NCI-H748 treated with DMSO at 0.1 percent for 48 hours (cell line): ENCODE results near the gene NARS2.
"Not testable (repeated sequence)": the region's sequence is repeated elsewhere in the genome, so short reads cannot be mapped to it uniquely, and the experiment has no call there.

Experiments used
- DNase-seq: peaks from one replicate; lab custom pipeline; 2025; lab: John Stamatoyannopoulos, UW

Gene NARS2, protein sequence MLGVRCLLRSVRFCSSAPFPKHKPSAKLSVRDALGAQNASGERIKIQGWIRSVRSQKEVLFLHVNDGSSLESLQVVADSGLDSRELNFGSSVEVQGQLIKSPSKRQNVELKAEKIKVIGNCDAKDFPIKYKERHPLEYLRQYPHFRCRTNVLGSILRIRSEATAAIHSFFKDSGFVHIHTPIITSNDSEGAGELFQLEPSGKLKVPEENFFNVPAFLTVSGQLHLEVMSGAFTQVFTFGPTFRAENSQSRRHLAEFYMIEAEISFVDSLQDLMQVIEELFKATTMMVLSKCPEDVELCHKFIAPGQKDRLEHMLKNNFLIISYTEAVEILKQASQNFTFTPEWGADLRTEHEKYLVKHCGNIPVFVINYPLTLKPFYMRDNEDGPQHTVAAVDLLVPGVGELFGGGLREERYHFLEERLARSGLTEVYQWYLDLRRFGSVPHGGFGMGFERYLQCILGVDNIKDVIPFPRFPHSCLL

DNA sequence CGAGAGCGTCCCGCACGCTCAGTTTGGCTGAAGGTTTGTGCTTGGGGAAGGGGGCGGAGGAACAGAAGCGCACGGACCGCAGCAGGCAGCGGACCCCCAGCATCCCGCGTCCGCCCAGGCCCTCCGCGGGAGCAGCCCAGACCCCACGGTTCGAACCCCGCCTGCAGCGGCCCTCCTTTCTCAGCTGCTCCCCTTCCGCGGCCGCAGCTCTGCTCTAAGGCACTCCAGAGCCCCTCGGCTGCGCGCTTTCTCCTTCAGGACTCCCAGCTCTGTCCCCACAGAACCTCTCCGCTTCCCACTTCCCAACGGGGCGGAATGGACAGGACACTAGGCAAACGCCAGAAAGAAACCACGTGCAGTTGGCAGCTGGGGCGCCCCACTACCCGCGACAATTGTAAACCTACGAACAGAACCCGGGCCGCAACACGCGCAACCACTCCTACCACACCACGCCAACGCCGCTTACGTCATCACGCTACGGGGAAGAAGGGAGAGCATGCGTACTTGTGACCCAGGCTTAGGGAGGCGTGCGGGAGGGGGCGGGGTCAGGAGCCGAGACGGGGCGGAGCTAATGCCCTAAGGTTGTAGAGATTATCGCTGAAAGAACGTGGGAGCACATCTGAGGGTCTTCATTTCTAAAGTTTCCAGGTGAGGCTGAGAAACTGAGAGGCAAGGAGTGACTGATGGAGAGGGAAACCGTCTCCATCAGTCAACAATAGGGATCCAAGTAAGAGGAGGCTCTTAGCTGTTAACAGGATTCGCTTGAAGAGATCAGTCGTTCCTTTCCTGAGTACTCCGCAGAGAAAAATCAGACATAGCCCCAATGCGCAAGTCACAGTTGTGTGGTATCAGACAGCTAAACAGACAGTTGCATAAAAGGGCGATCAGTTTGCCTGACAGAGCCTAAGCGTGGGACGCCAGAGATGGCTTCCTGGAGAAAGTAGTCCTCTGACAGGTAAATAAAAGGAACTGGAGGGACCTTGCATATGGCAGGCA lies at the start of gene NARS2:
TSS of gene NARS2 (minus strand) at position 479 of the 996 bp plus-strand sequence. CDS start at position 103, 376 bp downstream.
- peak; percentile 91 for DNase-seq

DNA sequence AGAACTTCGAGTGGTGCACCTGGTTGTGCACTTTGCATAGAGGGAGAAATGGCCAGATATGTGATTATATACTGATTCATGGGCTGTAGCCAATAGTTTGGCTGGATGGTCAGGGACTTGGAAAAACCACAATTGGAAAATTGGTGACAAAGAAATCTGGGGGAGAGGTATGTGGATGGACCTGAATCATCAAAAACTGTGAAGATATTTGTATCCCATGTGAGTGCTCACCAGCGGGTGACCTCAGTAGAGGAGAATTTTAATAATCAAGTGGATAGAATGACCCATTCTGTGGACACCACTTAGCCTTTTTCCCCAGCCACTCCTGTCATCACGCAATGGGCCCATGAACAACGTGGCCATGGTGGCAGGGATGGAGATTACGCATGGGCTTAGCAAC lies 48.0 kb upstream of the NARS2 start:
- DNase-seq = no peak

DNA sequence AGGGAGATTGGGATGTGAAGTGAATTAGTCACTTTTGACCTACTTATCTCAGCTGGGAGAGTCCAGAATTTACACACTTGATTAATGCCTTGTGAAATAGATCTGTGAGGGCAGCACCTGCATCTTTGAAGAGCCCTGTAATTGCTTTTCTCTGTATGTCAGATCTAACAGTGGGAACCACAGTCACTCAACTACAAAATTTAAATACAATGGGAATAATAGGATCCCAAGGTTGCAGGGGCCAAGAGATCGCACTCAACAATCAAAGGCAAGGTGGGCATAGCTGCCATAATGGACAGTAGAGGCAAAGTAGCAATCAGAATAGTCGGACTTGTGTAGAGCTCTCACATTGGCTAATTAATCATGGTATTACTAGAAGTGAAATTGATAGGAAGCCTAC lies 45.5 kb upstream of the NARS2 start:
- no peak for DNase-seq

DNA sequence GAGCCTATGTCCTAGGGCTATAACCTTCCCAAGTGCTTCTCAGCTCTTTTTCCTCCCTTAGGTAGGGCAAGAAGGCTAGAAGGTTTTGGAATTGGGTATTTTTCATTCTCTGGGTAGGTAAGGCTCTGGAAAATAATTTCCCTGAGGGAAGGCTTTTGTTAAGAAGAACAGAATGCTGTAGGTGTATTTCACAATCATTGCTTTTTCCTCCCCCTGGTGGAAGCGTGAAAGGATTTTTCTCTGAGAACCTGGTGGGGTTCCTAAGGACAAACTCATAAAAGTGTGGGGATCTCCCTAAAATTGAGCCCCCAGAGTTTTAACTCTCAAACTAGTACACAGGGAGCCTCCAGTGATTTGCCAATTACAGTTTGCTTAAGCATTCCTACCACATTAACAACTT lies 41.1 kb upstream of the NARS2 start:
- no peak for DNase-seq

DNA sequence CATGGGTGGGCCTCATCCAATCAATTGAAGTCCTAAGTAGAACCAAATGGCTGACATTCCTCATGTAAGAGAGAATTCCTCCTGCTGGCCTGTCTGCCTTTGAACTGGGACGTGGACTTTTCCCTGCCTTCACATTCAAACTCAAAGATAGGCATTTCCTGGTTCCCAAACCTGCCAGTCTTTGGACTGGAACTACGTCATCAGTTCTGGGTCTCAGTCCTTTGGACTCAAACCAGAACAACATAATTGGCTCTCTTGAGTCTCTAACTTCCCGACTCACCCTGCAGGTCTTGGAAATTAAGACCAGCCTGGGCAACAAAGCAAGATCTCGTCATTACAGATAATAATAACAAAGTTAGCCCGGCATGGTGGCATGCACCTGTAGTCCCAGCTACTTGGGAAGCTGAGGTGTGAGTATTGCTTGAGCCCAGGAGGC lies 38.7 kb upstream of the NARS2 start:
- DNase-seq = no peak

DNA sequence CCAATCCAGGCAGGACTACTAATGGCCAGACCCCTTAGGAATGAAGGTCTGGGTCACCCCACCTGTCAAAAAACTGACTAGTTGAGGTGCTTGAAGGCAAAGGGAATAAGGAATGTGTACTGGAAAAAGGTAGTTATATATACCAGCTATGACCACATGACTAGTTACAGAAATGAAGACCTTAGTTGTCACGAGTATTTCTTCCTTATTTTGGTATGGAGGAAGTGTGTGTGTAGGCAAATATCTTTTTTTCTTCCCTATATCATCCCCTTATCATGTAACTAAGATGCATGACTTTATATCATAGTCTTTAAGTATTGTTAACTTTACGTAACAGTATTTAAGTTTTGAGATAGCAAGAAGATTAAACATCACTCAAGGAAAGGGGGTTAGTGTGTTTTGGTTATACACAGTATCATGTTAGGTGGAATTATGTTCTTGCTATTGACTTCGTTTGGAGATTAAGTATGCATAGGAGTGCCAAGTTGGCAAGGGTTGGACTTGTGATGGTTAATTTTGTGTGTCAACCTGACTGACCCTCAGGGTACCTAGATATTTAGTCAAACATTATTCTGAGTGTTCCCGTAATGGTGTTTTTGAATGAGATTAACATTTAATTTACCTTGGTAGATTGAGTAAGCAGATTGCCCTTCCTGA lies 38.2 kb upstream of the NARS2 start:
- no peak for DNase-seq

DNA sequence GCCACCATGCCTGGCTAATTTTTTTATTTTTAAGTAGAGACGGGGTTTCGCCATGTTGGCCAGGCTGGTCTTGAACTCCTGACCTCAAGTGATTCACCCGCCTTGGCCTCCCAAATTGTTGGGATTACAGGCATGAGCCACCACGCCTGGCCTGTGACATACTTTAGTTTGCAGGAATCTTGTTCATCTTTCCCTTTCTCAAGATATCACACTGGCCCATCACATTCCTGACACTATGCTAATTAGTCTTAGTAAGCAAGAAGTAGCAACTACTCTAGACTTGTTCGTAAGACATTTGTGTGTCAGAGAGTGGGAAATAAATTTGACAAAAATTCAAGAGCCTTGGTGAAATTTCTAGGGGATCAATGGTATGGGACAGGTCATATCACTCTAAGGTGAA lies 34.7 kb upstream of the NARS2 start:
- DNase-seq = not testable (repeated sequence)

DNA sequence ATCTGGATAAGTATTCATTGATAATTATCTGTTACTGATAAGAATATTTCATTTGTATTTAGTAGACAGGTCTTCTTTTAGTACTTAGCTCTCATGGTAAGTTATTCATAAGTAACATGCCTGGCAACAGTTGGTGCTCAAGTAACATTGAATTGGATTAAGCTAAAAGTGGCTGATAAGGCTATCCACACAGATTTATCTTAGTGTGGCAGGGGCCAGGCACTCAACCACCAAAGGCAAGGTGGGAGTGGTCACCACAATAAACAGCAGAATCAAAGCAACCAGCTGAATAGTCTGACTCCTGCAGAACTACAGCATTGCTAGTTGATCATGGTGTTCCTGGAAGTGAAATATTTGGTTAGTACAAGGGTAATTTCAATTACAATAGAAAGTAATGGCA lies 33.0 kb upstream of the NARS2 start:
- no peak for DNase-seq

DNA sequence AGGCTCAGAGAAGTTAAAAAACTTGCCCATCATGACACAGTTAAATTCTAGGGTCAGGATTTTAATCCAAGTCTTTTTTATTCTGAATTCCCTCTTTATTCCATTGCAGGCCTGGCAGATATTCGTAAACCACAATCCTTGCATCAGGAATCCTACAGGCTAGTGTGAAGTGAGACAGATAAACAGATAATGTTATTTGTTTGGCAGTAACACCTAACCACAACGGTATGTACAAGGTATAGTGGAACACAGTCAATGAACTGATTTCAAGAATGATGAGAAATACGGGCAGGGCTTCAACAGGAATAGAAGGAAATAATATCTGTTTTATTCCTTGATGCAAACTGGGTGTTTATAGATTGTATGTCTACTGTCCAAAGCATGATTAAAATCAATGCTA lies 32.0 kb upstream of the NARS2 start:
- DNase-seq = no peak

DNA sequence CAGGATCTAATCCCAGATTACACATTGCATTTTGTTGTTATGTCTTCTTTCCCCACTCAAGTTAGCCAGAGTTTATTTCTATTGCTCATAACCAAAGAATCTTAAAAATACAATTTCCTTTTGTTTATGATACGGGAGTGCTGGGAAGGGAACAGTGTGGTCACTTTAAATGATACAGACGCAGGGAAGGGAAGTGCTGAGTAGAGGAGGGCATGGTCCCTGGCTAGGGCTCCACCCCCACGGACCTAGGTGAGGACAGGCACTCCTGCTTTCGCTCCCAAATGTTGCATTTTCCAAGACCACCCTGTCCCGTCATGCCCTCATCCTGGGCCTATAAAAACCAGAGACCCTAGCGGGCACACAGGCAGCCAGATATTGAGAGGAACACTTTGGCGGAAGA lies 30.6 kb upstream of the NARS2 start:
- DNase-seq = no peak

DNA sequence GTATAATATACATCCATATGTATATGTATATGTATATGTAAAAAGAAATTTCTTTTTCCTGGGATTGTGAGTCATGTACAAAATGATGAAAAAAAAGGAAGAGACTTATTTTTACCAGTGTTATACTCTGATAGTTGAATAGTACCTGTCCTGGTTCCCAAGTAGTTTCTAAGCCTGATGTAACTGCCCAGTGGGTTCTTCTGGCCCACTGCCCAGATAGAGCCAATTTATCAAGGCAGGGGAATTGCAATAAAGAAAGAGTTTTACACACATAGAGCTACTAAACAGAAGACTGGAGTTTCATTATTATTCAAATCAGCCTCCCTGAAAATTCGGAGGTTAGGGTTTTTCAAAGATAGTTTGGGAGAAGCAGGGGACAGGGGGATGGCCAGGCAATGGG lies 29.1 kb upstream of the NARS2 start:
- DNase-seq = no peak

DNA sequence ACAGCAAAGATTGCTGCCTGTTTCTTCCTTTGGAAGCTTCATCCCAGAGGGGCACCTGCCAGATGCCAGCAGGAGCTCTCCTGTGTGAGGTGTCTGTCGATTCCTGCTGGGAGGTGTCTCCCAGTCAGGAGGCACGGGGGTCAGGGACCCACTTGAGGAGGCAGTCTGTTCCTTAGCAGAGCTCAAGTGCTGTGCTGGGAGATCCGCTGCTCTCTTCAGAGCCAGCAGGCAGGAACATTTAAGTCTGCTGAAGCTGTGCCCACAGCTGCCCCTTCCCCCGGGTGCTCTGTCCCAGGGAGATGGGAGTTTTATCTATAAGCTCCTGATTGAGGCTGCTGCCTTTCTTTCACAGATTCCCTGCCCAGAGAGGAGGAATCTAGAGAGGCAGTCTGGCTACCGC lies 28.1 kb upstream of the NARS2 start:
- DNase-seq = not testable (repeated sequence)

DNA sequence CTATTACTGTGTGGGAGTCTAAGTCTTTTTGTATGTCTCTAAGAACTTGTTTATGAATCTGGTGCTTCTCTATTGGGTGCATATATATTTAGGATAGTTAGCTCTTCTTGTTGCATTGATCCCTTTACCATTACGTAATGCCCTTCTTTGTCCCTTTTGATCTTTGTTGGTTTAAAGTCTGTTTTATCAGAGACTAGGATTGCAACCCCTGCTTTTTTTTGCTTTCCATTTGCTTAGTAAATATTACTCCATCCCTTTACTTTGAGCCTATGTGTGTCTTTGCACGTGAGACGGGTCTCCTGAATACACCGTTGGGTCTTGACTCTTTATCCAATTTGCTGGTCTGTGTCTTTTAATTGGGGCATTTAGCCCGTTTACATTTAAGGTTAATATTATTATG lies 26.4 kb upstream of the NARS2 start:
- DNase-seq = not testable (repeated sequence)

DNA sequence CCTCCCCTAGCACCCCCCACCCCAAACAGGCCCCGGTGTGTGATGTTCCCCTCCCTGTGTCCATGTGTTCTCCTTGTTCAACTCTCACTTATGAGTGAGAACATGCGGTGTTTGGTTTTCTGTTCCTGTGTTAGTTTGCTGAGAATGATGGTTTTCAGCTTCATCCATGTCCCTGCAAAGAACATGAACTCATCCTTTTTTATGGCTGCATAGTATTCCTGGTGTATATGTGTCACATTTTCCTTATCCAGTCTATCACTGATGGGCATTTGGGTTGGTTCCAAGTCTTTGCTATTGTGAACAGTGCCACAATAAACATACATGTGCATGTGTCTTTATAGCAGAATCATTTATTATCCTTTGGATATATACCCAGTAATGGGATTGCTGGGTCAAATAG lies 22.9 kb upstream of the NARS2 start:
- not testable (repeated sequence) for DNase-seq

DNA sequence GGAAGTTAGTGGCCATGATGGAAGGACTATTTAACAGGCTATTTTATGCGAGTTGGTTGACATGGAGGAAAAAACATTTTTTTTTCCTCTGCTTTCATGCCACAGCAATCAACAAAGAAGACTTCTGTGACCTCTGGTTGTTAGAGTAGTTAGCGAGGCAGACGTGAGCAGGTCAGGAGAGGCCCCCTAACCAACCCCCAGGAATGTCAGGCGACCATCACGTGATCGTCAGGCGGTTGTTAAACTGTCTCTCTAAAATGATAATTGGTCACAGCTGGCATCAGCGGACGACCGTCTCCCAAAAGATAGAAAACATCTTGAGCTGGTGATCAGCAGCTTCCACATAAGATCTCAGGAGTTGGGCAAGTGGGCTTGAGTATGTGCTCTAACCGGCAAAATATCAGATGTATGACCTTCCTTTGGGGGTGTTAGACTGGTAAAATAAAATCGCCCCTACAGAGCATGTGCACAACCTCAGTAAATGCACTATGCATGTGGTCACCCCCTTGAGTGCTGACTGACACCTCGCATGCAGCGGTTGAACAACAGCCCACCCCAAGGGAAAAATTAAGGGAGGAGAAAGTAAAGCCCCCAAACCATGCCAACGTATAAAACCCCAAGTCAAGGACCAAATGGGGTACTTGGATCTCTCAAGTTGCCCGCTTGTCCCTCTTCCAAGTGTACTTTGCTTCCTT lies 20.9 kb upstream of the NARS2 start:
- DNase-seq = no peak

DNA sequence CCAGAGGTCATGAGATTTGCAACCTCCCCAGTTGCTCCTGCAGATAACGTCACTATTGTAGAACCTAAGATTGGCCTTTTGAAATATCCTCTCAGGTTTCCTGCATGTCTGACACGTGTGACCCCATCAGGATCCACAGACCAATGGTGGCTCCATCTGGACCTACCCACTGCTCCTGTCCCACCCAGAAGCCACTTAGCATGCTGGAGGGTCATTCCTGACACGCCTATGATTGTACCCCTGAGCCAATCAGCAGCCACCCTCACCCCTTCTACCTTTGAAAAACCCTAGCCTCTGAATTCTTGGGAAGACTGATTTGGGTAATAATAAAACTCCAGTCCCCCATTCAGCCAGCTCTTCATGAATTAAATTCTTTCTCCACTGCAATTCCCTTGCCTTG lies 20.1 kb upstream of the NARS2 start:
- DNase-seq = no peak

DNA sequence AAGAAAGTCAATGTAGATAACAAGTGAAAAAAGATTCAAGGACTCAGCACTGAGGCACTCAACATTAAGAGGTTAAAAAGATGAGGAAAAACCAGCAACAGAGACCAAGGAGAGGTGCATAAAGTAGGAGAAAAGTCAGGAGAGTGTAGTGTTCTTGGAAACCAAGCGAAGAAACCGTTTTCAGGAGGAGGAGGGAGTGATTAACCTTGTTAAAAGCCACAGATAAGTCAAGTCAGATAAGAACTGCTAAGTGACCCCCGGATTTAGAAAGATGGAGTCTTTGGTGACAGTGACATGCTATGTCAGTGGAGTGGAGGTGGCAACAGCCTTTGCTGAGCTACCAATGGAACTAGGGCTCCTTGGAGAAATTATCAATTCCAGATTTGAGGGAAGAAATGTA lies 13.9 kb upstream of the NARS2 start:
- no peak for DNase-seq

DNA sequence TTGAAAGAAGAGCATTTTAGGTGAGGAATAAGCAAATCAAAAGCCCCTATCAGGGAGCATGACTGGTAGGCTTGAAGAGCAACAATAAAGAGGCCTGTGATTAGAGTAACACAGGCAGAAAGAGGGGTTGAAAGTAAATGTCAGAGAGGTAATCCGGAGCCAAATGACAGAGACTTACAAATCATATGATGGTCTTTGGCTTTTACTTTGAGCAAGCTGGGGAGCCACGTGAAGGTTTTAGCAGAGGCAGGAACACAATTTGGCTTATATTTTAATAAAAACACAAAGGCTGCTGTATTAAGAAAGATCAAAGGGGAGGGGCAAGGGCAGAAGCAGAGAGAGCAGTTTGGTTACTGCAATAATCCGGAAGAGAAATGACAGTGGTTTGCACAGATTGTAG lies 12.8 kb upstream of the NARS2 start:
- DNase-seq = no peak

DNA sequence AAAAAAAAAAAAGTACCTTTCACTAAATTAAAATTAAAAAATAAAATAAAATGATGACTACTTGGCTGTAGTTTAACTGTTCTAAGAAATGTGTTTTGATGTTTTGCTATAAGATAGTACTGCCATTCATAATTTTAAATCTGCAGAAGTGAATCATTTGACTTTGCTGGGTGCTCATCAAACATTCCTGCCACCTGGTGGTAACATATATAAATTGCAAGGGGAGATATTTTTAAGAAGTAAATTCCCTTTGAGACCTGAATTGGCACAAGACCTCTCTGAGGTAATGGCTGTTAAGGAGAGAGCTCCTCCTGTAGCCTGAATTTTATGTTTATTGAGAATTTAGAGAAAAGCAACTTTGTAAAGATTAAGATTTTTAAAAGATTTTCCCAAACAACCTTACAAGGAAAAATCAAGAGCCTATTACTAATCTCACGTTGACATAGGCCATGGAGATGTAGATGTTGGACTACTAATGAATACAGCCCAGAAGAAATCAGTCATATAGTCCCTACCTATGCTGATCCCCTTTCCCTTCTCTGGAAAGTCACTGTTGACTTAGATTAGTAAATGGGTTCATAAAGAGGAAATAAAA lies 11.9 kb upstream of the NARS2 start:
- no peak for DNase-seq

DNA sequence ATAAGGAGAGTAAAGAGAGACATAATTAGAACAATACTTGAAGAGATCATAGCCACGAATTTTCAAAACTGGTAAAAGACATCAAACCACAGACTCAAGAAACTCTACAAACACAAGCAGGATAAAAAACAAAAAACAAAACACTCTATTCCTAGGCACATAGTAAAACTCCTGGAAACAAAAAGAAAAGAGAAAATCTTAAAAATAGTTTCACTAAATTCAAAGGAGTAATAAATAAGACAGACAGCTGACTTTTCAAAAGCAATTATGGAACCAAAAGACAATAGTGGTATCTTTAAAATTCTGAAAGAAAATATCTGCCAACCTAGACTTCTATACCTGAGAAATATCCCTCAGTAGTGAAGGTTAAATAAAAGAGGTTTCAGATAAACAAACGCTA lies 9.2 kb upstream of the NARS2 start:
- no peak for DNase-seq

DNA sequence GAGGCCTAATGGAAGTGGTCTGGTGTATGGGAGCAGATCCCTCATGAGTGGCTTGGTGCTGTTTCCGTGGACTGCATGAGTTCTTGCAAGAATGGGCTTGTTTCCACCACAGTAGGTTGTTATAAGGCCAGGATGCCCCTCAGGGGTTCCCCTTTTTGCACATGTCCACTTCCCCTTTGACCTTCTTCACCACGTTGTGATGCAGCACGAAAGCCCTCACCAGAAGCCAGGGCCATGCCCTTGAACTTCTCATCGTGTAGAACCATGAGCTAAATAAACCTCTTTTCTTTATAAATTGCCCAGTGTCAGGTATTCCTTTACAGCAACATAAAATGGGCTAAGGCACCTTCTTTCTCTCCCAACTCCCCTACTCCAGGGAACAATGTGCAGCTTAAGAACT lies 2.8 kb upstream of the NARS2 start:
- DNase-seq = no peak
